ENCODE measurements around the gene NRP1.

- no peak for TF ChIP-seq CTCF (IDR thresholded peaks at IDR 0.05; ENCODE audit: extremely low read depth in 1 of 2, insufficient read depth in 1 of 2, low read depth in 1 of 2, low read length in 2 of 2)
- TF ChIP-seq EZH2 (IDR thresholded peaks at IDR 0.05; ENCODE audit: borderline replicate concordance, low read depth, low read length, severe bottlenecking), result no peak
- TF ChIP-seq POLR2AphosphoS5 (IDR thresholded peaks at IDR 0.05; ENCODE audit: insufficient read depth, low read depth, low read length), result no peak
- TF ChIP-seq POLR2A (IDR thresholded peaks at IDR 0.05; ENCODE audit: low read depth, low read length), result no peak
- no peak for TF ChIP-seq JUN (IDR thresholded peaks at IDR 0.05; ENCODE audit: borderline replicate concordance, insufficient read depth, insufficient read length, low read depth)
Measured at GRCh38 chr10:33164060-33164709, 170.3 kb downstream of the NRP1 start.

All from endothelial cell of umbilical vein (primary cell).